Measurements from ENCODE around the gene C1QL4. TPM values are rescaled to one million over a fixed set of nuclear protein-coding genes. Genes with fewer than 3 reads are reported as not detected.

Gene C1QL4
- total and polyA plus RNA-seq, 12 donors, result not detected

DNA sequence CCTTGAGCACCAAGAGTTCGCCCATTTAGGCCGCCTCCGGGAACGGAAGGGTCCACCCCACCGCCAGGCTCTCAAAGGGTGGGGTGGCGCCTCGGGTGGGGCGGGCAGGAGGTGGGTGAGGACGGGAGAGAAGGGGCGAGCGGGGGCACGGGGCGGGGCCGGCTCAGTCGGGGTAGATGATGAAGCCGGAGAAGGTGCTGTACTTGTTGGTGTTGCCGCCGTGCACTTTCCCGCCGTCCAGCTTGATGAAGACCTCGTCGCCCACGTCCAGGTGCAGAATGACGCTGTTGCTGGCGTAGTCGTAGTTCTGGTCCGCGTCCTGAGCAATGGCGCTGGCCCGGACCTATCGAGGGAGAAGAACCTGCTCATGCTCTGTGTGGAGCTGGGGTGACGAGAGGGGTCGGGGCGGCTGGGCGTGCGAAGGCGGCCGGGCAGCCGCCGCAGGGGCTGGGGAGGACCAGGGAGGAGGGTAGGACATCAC, 4.1 kb downstream of the C1QL4 start:
- TF ChIP-seq CTCF (IDR thresholded peaks at IDR 0.05), result no peak
- ATAC-seq, result no peak
- Histone ChIP-seq H3K4me1 (peaks cover 0 to 41% (median 14%) of the 10 kb centered on the region in 9 donors), H3K36me3 (peaks cover 0 to 9% (median 0%) of the 10 kb centered on the region in 9 donors), H3K4me3 (peak overlapping the region in 4 of 10 donors; percentile 22 to 36 (median 28)), H3K27me3 (peaks cover 21 to 70% (median 55%) of the 10 kb centered on the region in 7 donors), H3K27ac (no peak overlapping the region), H3K9me3 (no peaks in the 10 kb centered on the region)
- 25 to 28% methylated on average over 36 to 40 of the region's 40 CpGs for WGBS, 2 donors
- DNase-seq, result no peak
- intact Hi-C loops (cut with DNase I), result loop anchor here in 1 of 10 donors (5.0 kb wide), 1 partner anchor 36 kb away; the partner anchor contains the start of gene PRPH

GRCh38 chr12:49332441-49332861, 4.5 kb downstream of the C1QL4 start:
- H3K27ac ChIP-seq, result no peak overlapping the region
- intact Hi-C loops (cut with DNase I), result loop anchor here in 1 of 10 donors (5.0 kb wide), 1 partner anchor 35 kb away; the partner anchor contains the start of gene PRPH
- peak overlapping the region in 1 of 10 donors; percentile 22 for H3K4me3 ChIP-seq
- ATAC-seq (no peak), DNase-seq (no peak)
- peaks cover 21 to 67% (median 52%) of the 10 kb centered on the region in 7 donors for H3K27me3 ChIP-seq
- H3K36me3 ChIP-seq, result peaks cover 0 to 9% (median 0%) of the 10 kb centered on the region in 9 donors
- no peak for TF ChIP-seq CTCF (IDR thresholded peaks at IDR 0.05)
- peaks cover 0 to 41% (median 14%) of the 10 kb centered on the region in 9 donors for H3K4me1 ChIP-seq
- whole genome bisulfite sequencing, 2 donors, result 75 to 78% methylated on average over 17 of the region's 17 CpGs
- no peaks in the 10 kb centered on the region for H3K9me3 ChIP-seq

DNA sequence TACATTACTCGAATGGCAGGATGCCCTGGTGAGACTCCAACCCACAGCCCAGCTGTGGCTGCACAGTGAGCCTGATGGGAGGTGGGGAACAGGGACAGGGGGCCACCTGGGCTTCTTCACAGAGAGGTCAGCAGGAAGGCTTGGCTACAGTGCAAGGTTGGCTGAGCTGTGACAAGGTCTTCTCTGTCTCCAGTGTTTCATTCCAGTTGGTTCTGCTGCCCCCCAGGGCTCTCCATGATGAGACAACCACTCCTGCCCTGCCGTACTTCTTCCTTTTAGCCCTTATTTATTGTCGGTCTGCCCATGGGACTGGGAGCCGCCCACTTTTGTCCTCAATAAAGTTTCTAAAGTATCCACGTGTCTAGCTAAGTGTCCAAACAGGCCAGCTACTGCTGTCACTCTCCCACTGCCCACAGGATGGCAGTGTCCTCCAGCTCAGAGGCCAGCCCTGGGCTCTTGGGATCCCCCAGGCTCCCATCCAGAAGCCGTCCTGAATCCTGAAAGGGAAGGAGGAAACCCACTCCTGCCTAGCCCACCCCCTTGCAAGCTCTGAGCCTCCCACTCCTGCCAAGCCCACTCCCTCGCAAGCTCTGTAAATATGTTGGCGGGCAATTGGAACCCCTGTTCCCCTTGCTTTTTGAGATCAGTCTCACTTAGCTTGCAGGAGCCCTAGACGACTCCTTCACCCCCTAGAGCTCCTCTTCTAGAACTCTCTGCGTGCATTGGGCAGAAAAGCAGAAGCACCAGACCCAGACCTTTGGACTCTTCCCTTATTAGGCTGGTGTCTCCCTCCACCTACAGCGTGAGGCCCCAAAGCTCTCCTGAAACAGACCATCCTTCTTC, 5.4 kb downstream of the C1QL4 start:
- DNase-seq (peak; percentile 61), ATAC-seq (peak; percentile 76 to 92 (median 86))
- H3K9me3 ChIP-seq, result no peaks in the 10 kb centered on the region
- H3K4me3 ChIP-seq, result no peak overlapping the region
- H3K27ac ChIP-seq, result no peak overlapping the region
- WGBS, 2 donors, result 38 to 42% methylated on average over 11 of the region's 11 CpGs
- peaks cover 18 to 58% (median 43%) of the 10 kb centered on the region in 7 donors for H3K27me3 ChIP-seq
- peaks cover 0 to 32% (median 6%) of the 10 kb centered on the region in 9 donors for H3K4me1 ChIP-seq
- peak; percentile 56 to 87 (median 77) for TF ChIP-seq CTCF (IDR thresholded peaks at IDR 0.05)
- intact Hi-C loops (cut with DNase I), result loop anchor here in 1 of 10 donors (5.0 kb wide), 1 partner anchor 34 kb away; the partner anchor contains the start of gene PRPH
- H3K36me3 ChIP-seq, result peaks cover 0 to 13% (median 0%) of the 10 kb centered on the region in 9 donors

GRCh38 chr12:49330631-49331379, 6.2 kb downstream of the C1QL4 start:
- whole genome bisulfite sequencing, 2 donors, result 80 to 82% methylated on average over 14 of the region's 14 CpGs
- no peaks in the 10 kb centered on the region for H3K9me3 ChIP-seq
- intact Hi-C loops (cut with DNase I), result loop anchor here in 1 of 10 donors (5.0 kb wide), 1 partner anchor 34 kb away; the partner anchor contains the start of gene PRPH
- H3K36me3 ChIP-seq, result peaks cover 0 to 16% (median 0%) of the 10 kb centered on the region in 9 donors
- ATAC-seq (peak in 1 of 8 donors; percentile 7), DNase-seq (no peak)
- peaks cover 0 to 24% (median 6%) of the 10 kb centered on the region in 9 donors for H3K4me1 ChIP-seq
- no peak overlapping the region for H3K4me3 ChIP-seq
- H3K27me3 ChIP-seq, result peaks cover 10 to 50% (median 35%) of the 10 kb centered on the region in 7 donors
- TF ChIP-seq CTCF (IDR thresholded peaks at IDR 0.05), result no peak
- H3K27ac ChIP-seq, result no peak overlapping the region

Measured in heart right ventricle (tissue), 16 donors.